A673 (cell line): Measurements from ENCODE around the gene EFL1.
"Not testable (repeated sequence)": the region's sequence is repeated elsewhere in the genome, so short reads cannot be mapped to it uniquely, and the experiment has no call there.

Experiments used
- CTCF ChIP-seq: fragments of 300-800, 200-600 bp; sonication (generic); conservative IDR thresholded peaks from 2 replicates; pipeline ENCODE4 v1.5.1; 2017; ENCODE audit warnings: low read depth, mild to moderate bottlenecking, antibody characterized with exemption, low read length, moderate library complexity, mixed read lengths
- EZH2 ChIP-seq: fragments of 200-600 bp; sonication (generic); IDR thresholded peaks from 2 replicates; pipeline ENCODE4 v1.6.1; 2017; ENCODE audit warnings: borderline replicate concordance, low read depth, mild to moderate bottlenecking, mixed read lengths, antibody characterized with exemption, low read length; ENCODE audit not compliant: poor library complexity, severe bottlenecking

- not testable (repeated sequence) for TF ChIP-seq CTCF, EZH2
These were observed 4.6 kb upstream of the EFL1 start for GRCh38 chr15:82267137-82267536.
